PFSK-1 (cell line): ENCODE results near the gene MAPT.

Experiments used
- FOXP2 ChIP-seq: optimal IDR thresholded peaks from 2 replicates; pipeline ENCODE3; 2011; ENCODE audit warnings: borderline replicate concordance, control low read depth, inconsistent platforms; ENCODE audit not compliant: insufficient read depth; ENCODE audit errors: extremely low read length, extremely low read depth
- POLR2AphosphoS5 ChIP-seq: IDR thresholded peaks from 2 replicates; pipeline ENCODE4 v1.6.1; 2012; ENCODE audit warnings: low read depth, mild to moderate bottlenecking, control low read depth, low read length, moderate library complexity
- REST ChIP-seq, 2 experiments: IDR thresholded peaks; 2 replicates each; pipeline versions ENCODE4 v1.6.1 to v1.8.0; 2011 to 2012; ENCODE audit warnings: low read depth in 2 of 2, low read length in 2 of 2, control low read depth in 1 of 2, inconsistent platforms in 1 of 2, mild to moderate bottlenecking in 1 of 2, moderate library complexity in 1 of 2; ENCODE audit not compliant: insufficient read depth in 1 of 2
- SIN3A ChIP-seq: IDR thresholded peaks from 2 replicates; pipeline ENCODE4 v1.6.1; 2012; ENCODE audit warnings: mild to moderate bottlenecking, low read length, moderate library complexity, borderline replicate concordance; ENCODE audit not compliant: insufficient read depth
- TAF1 ChIP-seq: IDR thresholded peaks from 2 replicates; pipeline ENCODE4 v1.6.1; 2012; ENCODE audit warnings: low read length, control low read depth, borderline replicate concordance; ENCODE audit not compliant: insufficient read depth

MAPT gene

GRCh38 chr17:45958994-45959665, 64.8 kb downstream of the MAPT start:
- TF ChIP-seq POLR2AphosphoS5 (no peak), SIN3A (no peak), TAF1 (no peak), FOXP2 (no peak), REST (IDR thresholded peaks at IDR 0.05; ENCODE audit: insufficient read depth in 1 of 2, low read depth in 2 of 2, low read length in 2 of 2) (no peak)

- TF ChIP-seq REST (IDR thresholded peaks at IDR 0.05; ENCODE audit: insufficient read depth in 1 of 2, low read depth in 2 of 2, low read length in 2 of 2) (no peak), TAF1 (no peak), SIN3A (no peak), FOXP2 (no peak), POLR2AphosphoS5 (no peak)
These were observed 66.0 kb downstream of the MAPT start for GRCh38 chr17:45960311-45960710.

GRCh38 chr17:45961206-45961605, 66.9 kb downstream of the MAPT start:
- TF ChIP-seq POLR2AphosphoS5 (no peak), SIN3A (no peak), TAF1 (no peak), REST (IDR thresholded peaks at IDR 0.05; ENCODE audit: insufficient read depth in 1 of 2, low read depth in 2 of 2, low read length in 2 of 2) (no peak), FOXP2 (no peak)

GRCh38 chr17:45962221-45962972, 68.0 kb downstream of the MAPT start:
- TF ChIP-seq REST (IDR thresholded peaks at IDR 0.05; ENCODE audit: insufficient read depth in 1 of 2, low read depth in 2 of 2, low read length in 2 of 2) (no peak), FOXP2 (no peak), TAF1 (no peak), SIN3A (no peak), POLR2AphosphoS5 (no peak)
